Measurements from ENCODE around the gene PUS7L.

DNA sequence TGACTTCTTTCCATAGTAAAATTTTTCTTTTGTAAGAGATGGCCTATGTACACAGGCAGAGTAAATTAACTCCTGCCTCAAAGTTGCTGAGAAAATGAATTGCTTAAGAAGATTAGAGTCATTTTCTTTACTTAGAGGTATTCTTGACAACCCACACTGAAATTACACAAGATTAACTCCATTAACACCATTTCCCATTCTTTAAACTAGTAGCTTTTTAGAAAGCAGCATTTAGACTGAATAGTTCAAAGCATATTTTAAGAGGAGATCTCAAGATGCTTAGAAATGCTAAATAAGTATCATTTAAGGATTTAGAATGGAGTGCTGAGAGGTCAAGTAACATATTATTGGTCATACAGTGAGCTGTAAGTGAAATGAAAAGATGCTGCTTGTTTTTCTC, 35.5 kb downstream of the PUS7L start:
- TF ChIP-seq, protein P1, sequence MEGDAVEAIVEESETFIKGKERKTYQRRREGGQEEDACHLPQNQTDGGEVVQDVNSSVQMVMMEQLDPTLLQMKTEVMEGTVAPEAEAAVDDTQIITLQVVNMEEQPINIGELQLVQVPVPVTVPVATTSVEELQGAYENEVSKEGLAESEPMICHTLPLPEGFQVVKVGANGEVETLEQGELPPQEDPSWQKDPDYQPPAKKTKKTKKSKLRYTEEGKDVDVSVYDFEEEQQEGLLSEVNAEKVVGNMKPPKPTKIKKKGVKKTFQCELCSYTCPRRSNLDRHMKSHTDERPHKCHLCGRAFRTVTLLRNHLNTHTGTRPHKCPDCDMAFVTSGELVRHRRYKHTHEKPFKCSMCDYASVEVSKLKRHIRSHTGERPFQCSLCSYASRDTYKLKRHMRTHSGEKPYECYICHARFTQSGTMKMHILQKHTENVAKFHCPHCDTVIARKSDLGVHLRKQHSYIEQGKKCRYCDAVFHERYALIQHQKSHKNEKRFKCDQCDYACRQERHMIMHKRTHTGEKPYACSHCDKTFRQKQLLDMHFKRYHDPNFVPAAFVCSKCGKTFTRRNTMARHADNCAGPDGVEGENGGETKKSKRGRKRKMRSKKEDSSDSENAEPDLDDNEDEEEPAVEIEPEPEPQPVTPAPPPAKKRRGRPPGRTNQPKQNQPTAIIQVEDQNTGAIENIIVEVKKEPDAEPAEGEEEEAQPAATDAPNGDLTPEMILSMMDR (IDR thresholded peaks at IDR 0.05; ENCODE audit: poor library complexity, severe bottlenecking), result no peak
- no peak for TF ChIP-seq RAD21 (conservative IDR thresholded peaks at IDR 0.05)
- no peak for TF ChIP-seq EP300 (conservative IDR thresholded peaks at IDR 0.05; ENCODE audit: poor library complexity, severe bottlenecking)
- no peak for TF ChIP-seq POLR2AphosphoS5 (IDR thresholded peaks at IDR 0.05)
- no peak for TF ChIP-seq TAF1 (IDR thresholded peaks at IDR 0.05; ENCODE audit: low read depth)
- TF ChIP-seq EZH2 (IDR thresholded peaks at IDR 0.05; ENCODE audit: borderline replicate concordance, insufficient read depth, low read length, poor library complexity, severe bottlenecking), result no peak
- TF ChIP-seq MXI1 (conservative IDR thresholded peaks at IDR 0.05; ENCODE audit: poor library complexity, severe bottlenecking), result no peak
